Caco-2 (cell line): ENCODE data around the gene IDUA. TPM values are rescaled to one million over a fixed set of nuclear protein-coding genes. Genes with fewer than 3 reads are reported as not detected.
"Not testable (repeated sequence)": the region's sequence is repeated elsewhere in the genome, so short reads cannot be mapped to it uniquely, and the experiment has no call there.

Source experiments
- BruUV-seq: library from RNA; stranded (reverse); fragments of 400-500 nt; replicated peaks from 2 replicates; lab custom pipeline; 2021; lab: Mats Ljungman, UMichigan
- CTCF ChIA-PET: fragments of 300-600 bp; sonication (Branson Sonifier 250); formaldehyde crosslinking; loops from one replicate; lab custom pipeline; 2022; ENCODE audit warnings: antibody characterized with exemption; lab: Charles Lee
- POLR2A ChIA-PET: fragments of 300-600 bp; sonication (Branson Sonifier 250); formaldehyde crosslinking; loops from one replicate; lab custom pipeline; 2022; ENCODE audit warnings: antibody characterized with exemption; lab: Charles Lee
- DNase-seq, 2 experiments: peaks; one replicate each; pipeline versions ENCODE4 v3.0.0 to v3.0.0-alpha.2; 2020 to 2022
- H3K27me3 ChIP-seq: replicated peaks from 2 replicates; pipeline ENCODE4 v1.6.0; 2011; ENCODE audit warnings: low read length; ENCODE audit not compliant: control insufficient read depth, insufficient read depth
- H3K36me3 ChIP-seq: 2 replicates; pipeline ENCODE4 v1.5.1; 2011; ENCODE audit warnings: low read length; ENCODE audit not compliant: control insufficient read depth, insufficient read depth
- H3K4me1 ChIP-seq: fragments of 250-450 bp; sonication (Bioruptor Pico); 2 replicates; pipeline ENCODE4 v1.5.1; 2020; ENCODE audit warnings: mild to moderate bottlenecking
- H3K4me3 ChIP-seq: 2 replicates; pipeline ENCODE4 v1.5.1; 2011; ENCODE audit warnings: low read depth, mild to moderate bottlenecking, control low read depth, low read length
- H3K9me3 ChIP-seq: fragments of 250-450 bp; sonication (Bioruptor Pico); 2 replicates; pipeline ENCODE4 v1.5.1; 2020; ENCODE audit warnings: mild to moderate bottlenecking, moderate library complexity
- H3K27ac Mint-ChIP-seq: one replicate; pipeline ENCODE4 v1.8.0; 2022; ENCODE audit warnings: mixed read lengths; ENCODE audit not compliant: unreplicated experiment
- H3K27me3 Mint-ChIP-seq: one replicate; pipeline ENCODE4 v1.8.0; 2022; ENCODE audit warnings: mixed read lengths; ENCODE audit not compliant: insufficient read depth, unreplicated experiment
- H3K36me3 Mint-ChIP-seq: one replicate; pipeline ENCODE4 v1.8.0; 2022; ENCODE audit warnings: mild to moderate bottlenecking, mixed read lengths; ENCODE audit not compliant: insufficient read depth, unreplicated experiment
- H3K4me1 Mint-ChIP-seq: one replicate; pipeline ENCODE4 v1.8.0; 2022; ENCODE audit warnings: low read depth, mixed read lengths; ENCODE audit not compliant: unreplicated experiment
- H3K4me3 Mint-ChIP-seq: one replicate; pipeline ENCODE4 v1.8.0; 2022; ENCODE audit warnings: mild to moderate bottlenecking, moderate library complexity, mixed read lengths; ENCODE audit not compliant: unreplicated experiment
- H3K9me3 Mint-ChIP-seq: one replicate; pipeline ENCODE4 v1.8.0; 2022; ENCODE audit warnings: mixed read lengths; ENCODE audit not compliant: unreplicated experiment
- intact Hi-C: fragments of 100-400 bp; cut with micrococcal nuclease; formaldehyde crosslinking; loops from one replicate; pipeline ENCODE4 v1.10.0; 2022; ENCODE audit not compliant: unreplicated experiment
- total RNA-seq: library from RNA; stranded (reverse); gene quantifications from 2 replicates; pipeline ENCODE4 v1.2.3, GENCODE V29; 2022
- TF ChIP-seq, protein P1 (sequence below), 2 experiments: fragments of 200-600 bp in 1 of 2; IDR thresholded peaks; 1 replicate in 1 of 2; 2 replicates in 1 of 2; pipeline versions ENCODE4 v1.5.1 to v1.8.0; 2011 to 2022; ENCODE audit warnings: antibody characterized with exemption in 1 of 2, control low read depth in 1 of 2, inconsistent platforms in 1 of 2, low read depth in 1 of 2, low read length in 1 of 2, mild to moderate bottlenecking in 1 of 2, moderate library complexity in 1 of 2; ENCODE audit not compliant: insufficient read depth in 1 of 2, severe bottlenecking in 1 of 2, unreplicated experiment in 1 of 2

IDUA gene
- total RNA-seq, 1 experiment from 2014 or later: 26.9 TPM

DNA sequence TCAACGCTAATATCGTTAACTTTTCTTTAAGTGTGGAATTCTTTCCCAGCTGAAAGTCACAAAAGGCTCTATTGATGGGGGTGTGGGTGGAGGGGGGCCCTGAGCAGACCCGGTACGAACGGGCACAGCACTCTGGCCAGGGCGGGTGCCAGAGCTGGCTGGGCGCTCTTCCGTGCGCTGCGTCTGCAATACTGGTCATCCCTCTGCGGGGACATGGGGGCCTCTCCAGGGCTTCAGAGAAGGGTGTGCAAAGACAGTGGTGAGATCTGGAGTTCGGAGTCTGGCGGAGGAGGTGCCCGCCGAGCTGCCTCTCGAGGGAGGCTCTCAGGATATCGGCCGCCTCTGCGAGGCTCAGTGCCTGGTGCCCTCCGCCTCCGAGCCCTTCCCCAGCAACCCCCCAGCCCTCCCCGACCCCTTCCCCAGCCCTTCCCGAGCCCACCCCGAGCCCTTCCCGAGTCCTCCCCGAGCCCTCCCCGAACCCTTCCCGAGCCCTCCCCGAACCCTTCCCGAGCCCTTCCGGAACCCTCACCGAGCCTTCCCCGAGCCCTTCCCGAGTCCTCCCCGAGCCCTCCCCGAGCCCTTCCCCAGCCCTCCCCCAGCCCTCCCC lies 58.9 kb downstream of the IDUA start:
- ChIA-PET POLR2A (interaction anchor here (0.6 kb wide), 1 partner anchor 338 kb away, joined by 4 read pairs; no protein-coding TSS in a partner anchor), CTCF (no interaction called here)
- Mint-ChIP-seq H3K27ac (no peak overlapping the region), H3K27me3 (no peaks in the 10 kb centered on the region), H3K9me3 (no peaks in the 10 kb centered on the region), H3K4me3 (peak overlapping the region; percentile 59), H3K4me1 (peaks cover 6% of the 10 kb centered on the region), H3K36me3 (no peaks in the 10 kb centered on the region)
- Histone ChIP-seq H3K4me1 (peaks cover 33% of the 10 kb centered on the region), H3K9me3 (no peaks in the 10 kb centered on the region), H3K4me3 (peak overlapping the region; percentile 35), H3K27me3 (no peaks in the 10 kb centered on the region), H3K36me3 (no peaks in the 10 kb centered on the region)
- TF ChIP-seq, protein P1, sequence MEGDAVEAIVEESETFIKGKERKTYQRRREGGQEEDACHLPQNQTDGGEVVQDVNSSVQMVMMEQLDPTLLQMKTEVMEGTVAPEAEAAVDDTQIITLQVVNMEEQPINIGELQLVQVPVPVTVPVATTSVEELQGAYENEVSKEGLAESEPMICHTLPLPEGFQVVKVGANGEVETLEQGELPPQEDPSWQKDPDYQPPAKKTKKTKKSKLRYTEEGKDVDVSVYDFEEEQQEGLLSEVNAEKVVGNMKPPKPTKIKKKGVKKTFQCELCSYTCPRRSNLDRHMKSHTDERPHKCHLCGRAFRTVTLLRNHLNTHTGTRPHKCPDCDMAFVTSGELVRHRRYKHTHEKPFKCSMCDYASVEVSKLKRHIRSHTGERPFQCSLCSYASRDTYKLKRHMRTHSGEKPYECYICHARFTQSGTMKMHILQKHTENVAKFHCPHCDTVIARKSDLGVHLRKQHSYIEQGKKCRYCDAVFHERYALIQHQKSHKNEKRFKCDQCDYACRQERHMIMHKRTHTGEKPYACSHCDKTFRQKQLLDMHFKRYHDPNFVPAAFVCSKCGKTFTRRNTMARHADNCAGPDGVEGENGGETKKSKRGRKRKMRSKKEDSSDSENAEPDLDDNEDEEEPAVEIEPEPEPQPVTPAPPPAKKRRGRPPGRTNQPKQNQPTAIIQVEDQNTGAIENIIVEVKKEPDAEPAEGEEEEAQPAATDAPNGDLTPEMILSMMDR (IDR thresholded peaks at IDR 0.05; ENCODE audit: insufficient read depth in 1 of 2, low read depth in 1 of 2, low read length in 1 of 2, severe bottlenecking in 1 of 2, unreplicated experiment in 1 of 2): no peak
- DNase-seq: peak; percentile 58 to 72
- intact Hi-C loops: no loop called here
- no TSS peak for BruUV-seq

DNA sequence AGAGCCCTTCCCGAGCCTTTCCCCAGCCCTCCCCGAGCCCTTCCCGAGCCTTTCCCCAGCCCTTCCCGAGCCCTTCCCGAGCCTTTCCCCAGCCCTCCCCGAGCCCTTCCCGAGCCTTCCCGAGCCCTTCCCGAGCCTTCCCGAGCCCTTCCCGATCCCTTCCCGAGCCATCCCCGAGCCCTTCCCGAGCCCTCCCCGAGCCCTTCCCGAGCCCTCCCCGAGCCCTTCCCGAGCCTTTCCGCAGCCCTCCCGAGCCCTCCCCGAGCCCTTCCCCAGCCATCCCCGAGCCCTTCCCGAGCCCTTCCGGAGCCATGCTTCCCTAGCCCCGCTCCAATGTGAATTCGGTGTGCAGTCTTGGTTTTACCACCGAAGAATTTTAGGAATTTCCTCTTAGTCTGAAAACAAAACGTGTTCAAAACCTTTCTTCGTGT lies 59.8 kb downstream of the IDUA start:
- H3K27me3 Mint-ChIP-seq, H3K4me1 Mint-ChIP-seq, H3K36me3 ChIP-seq, H3K36me3 Mint-ChIP-seq, H3K27me3 ChIP-seq, CTCF ChIA-PET, POLR2A ChIA-PET, BruUV-seq, H3K9me3 Mint-ChIP-seq, H3K9me3 ChIP-seq, intact Hi-C loops: not testable (repeated sequence)
- DNase-seq: peak; percentile 54 to 66
- H3K4me1 ChIP-seq: peaks cover 33% of the 10 kb centered on the region
- peak overlapping the region; percentile 35 for H3K4me3 ChIP-seq
- peak overlapping the region; percentile 68 for H3K4me3 Mint-ChIP-seq
- H3K27ac Mint-ChIP-seq: peak overlapping the region; percentile 83

DNA sequence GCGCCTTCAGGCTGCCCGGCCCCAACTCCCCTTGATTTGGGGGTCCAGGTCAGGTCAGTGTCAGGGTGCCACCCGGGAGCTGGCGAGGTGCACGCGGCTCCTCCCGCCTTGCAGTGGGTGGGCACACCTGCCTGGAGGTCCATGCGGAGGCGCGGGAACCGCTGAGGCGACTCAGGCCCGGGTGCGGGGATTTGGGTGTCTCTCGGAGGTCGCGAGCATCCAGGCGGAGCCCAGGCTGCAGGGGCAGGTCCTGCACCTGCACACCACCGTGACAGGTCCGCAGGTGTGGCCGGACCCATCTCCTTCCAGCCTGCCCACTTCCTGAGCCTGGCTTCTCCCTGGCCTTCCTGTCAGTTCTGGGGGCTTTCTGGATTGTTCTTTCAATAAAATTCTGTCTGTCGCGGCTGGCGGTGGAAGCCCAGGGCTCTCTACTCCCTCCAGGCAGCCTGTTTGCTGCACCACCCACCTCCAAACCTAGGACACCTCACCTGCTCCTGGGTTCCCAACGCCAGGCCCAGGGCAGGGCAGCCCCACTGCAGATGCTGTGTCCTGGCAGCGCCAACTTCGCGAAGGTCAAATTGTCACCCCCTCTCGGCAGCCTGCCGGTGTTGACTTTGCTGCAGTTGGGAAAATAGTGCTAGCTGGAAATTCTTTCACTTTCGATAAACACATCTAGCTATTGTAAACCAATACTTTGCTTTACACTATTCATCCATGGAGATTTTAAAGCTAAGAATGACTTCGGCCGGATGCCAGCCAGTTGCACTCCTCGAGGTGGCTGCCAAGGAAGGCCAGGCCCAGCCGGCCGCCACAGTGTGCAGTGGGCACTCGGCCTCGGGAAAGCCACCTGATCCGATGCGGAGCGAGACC lies 60.5 kb downstream of the IDUA start:
- no TSS peak for BruUV-seq
- intact Hi-C loops: no loop called here
- Mint-ChIP-seq H3K36me3 (no peaks in the 10 kb centered on the region), H3K4me1 (peaks cover 6% of the 10 kb centered on the region), H3K27me3 (peaks cover 2% of the 10 kb centered on the region), H3K4me3 (peak overlapping the region; percentile 68), H3K9me3 (no peaks in the 10 kb centered on the region), H3K27ac (peak overlapping the region; percentile 83)
- no peaks in the 10 kb centered on the region for H3K27me3 ChIP-seq
- peaks cover 29% of the 10 kb centered on the region for H3K4me1 ChIP-seq
- no peaks in the 10 kb centered on the region for H3K36me3 ChIP-seq
- ChIA-PET CTCF (no interaction called here), POLR2A (no interaction called here)
- no peak overlapping the region for H3K4me3 ChIP-seq
- DNase-seq: peak in 1 of 2 experiments; percentile 33
- H3K9me3 ChIP-seq: no peaks in the 10 kb centered on the region
- TF ChIP-seq, protein P1 (IDR thresholded peaks at IDR 0.05; ENCODE audit: insufficient read depth in 1 of 2, low read depth in 1 of 2, low read length in 1 of 2, severe bottlenecking in 1 of 2, unreplicated experiment in 1 of 2): no peak
